ENCODE measurements around the gene ERMP1.
A peak's percentile ranks its signal among the peaks of the same experiment; 100 is the strongest.

The ERMP1 gene

GRCh38 chr9:5869315-5870019, 36.5 kb upstream of the ERMP1 start:
- Histone ChIP-seq H3K27me3 (ENCODE audit: control insufficient read depth, low read length) (no peaks in the 10 kb centered on the region), H3K27ac (ENCODE audit: low read depth, low read length) (no peak overlapping the region), H3F3A (ENCODE audit: control insufficient read depth, insufficient read depth) (no peaks in the 10 kb centered on the region), H3K79me2 (ENCODE audit: control insufficient read depth, low read length) (no peaks in the 10 kb centered on the region), H3K36me3 (ENCODE audit: control insufficient read depth, low read length) (no peaks in the 10 kb centered on the region), H3K9me2 (replicated peaks; ENCODE audit: control insufficient read depth, low read length) (no peaks in the 10 kb centered on the region), H3K4me1 (ENCODE audit: control insufficient read depth, low read length) (no peaks in the 10 kb centered on the region), H3K4me2 (ENCODE audit: low read length) (no peak overlapping the region), H3K9me3 (ENCODE audit: control insufficient read depth, insufficient read depth, low read length) (no peaks in the 10 kb centered on the region), H4K20me1 (ENCODE audit: control insufficient read depth, insufficient read depth, low read depth, low read length) (no peaks in the 10 kb centered on the region), H3K4me3 (ENCODE audit: low read length) (no peak overlapping the region)
- TF ChIP-seq EZH2phosphoT487 (IDR thresholded peaks at IDR 0.05; ENCODE audit: borderline replicate concordance, low read length) (no peak), CTCF (IDR thresholded peaks at IDR 0.05; ENCODE audit: low read depth, low read length, poor library complexity, severe bottlenecking) (peak; percentile 84)

GRCh38 chr9:5868235-5868634, 35.3 kb upstream of the ERMP1 start:
- H3K9me3 ChIP-seq (ENCODE audit: control insufficient read depth, insufficient read depth, low read length) = no peaks in the 10 kb centered on the region
- no peaks in the 10 kb centered on the region for H3K4me1 ChIP-seq (ENCODE audit: control insufficient read depth, low read length)
- H3K27me3 ChIP-seq (ENCODE audit: control insufficient read depth, low read length) = no peaks in the 10 kb centered on the region
- no peaks in the 10 kb centered on the region for H3F3A ChIP-seq (ENCODE audit: control insufficient read depth, insufficient read depth)
- H3K4me3 ChIP-seq (ENCODE audit: low read length) = no peak overlapping the region
- TF ChIP-seq CTCF (IDR thresholded peaks at IDR 0.05; ENCODE audit: low read depth, low read length, poor library complexity, severe bottlenecking) (no peak), EZH2phosphoT487 (IDR thresholded peaks at IDR 0.05; ENCODE audit: borderline replicate concordance, low read length) (no peak)
- no peaks in the 10 kb centered on the region for H4K20me1 ChIP-seq (ENCODE audit: control insufficient read depth, insufficient read depth, low read depth, low read length)
- H3K79me2 ChIP-seq (ENCODE audit: control insufficient read depth, low read length) = no peaks in the 10 kb centered on the region
- H3K4me2 ChIP-seq (ENCODE audit: low read length) = no peak overlapping the region
- no peak overlapping the region for H3K27ac ChIP-seq (ENCODE audit: low read depth, low read length)
- no peaks in the 10 kb centered on the region for H3K9me2 ChIP-seq (replicated peaks; ENCODE audit: control insufficient read depth, low read length)
- no peaks in the 10 kb centered on the region for H3K36me3 ChIP-seq (ENCODE audit: control insufficient read depth, low read length)

- TF ChIP-seq EZH2phosphoT487 (IDR thresholded peaks at IDR 0.05; ENCODE audit: borderline replicate concordance, low read length) (no peak), CTCF (IDR thresholded peaks at IDR 0.05; ENCODE audit: low read depth, low read length, poor library complexity, severe bottlenecking) (no peak)
- H3K79me2 ChIP-seq (ENCODE audit: control insufficient read depth, low read length) = no peaks in the 10 kb centered on the region
- no peaks in the 10 kb centered on the region for H3K9me3 ChIP-seq (ENCODE audit: control insufficient read depth, insufficient read depth, low read length)
- H3K9me2 ChIP-seq (replicated peaks; ENCODE audit: control insufficient read depth, low read length) = no peaks in the 10 kb centered on the region
- H3K4me2 ChIP-seq (ENCODE audit: low read length) = no peak overlapping the region
- no peaks in the 10 kb centered on the region for H3K27me3 ChIP-seq (ENCODE audit: control insufficient read depth, low read length)
- no peak overlapping the region for H3K27ac ChIP-seq (ENCODE audit: low read depth, low read length)
- no peaks in the 10 kb centered on the region for H3K36me3 ChIP-seq (ENCODE audit: control insufficient read depth, low read length)
- H3K4me3 ChIP-seq (ENCODE audit: low read length) = no peak overlapping the region
- H3F3A ChIP-seq (ENCODE audit: control insufficient read depth, insufficient read depth) = no peaks in the 10 kb centered on the region
- H3K4me1 ChIP-seq (ENCODE audit: control insufficient read depth, low read length) = no peaks in the 10 kb centered on the region
- H4K20me1 ChIP-seq (ENCODE audit: control insufficient read depth, insufficient read depth, low read depth, low read length) = no peaks in the 10 kb centered on the region
Measured at GRCh38 chr9:5866685-5867084, 33.8 kb upstream of the ERMP1 start.

All from DOHH2 (cell line).